CD4-positive, alpha-beta T cell treated with Interleukin-10 for 1 hour (primary cell): ENCODE data around the gene ITSN1.
"Not testable (repeated sequence)": the region's sequence is repeated elsewhere in the genome, so short reads cannot be mapped to it uniquely, and the experiment has no call there.

Experiments used
- DNase-seq: peaks from one replicate; pipeline ENCODE4 v3.0.0-alpha.2; 2020

The ITSN1 gene

GRCh38 chr21:33867868-33868267 lies 225.6 kb downstream of the ITSN1 start:
- not testable (repeated sequence) for DNase-seq

GRCh38 chr21:33869873-33870272 lies 227.6 kb downstream of the ITSN1 start:
- no peak for DNase-seq

GRCh38 chr21:33870768-33871167 lies 228.5 kb downstream of the ITSN1 start:
- no peak for DNase-seq

- DNase-seq: no peak
Observed at GRCh38 chr21:33871171-33871570, 228.9 kb downstream of the ITSN1 start.

GRCh38 chr21:33872881-33873515 lies 230.7 kb downstream of the ITSN1 start:
- no peak for DNase-seq

- no peak for DNase-seq
Observed at GRCh38 chr21:33874161-33874560, 231.9 kb downstream of the ITSN1 start.

GRCh38 chr21:33875026-33875695 lies 232.9 kb downstream of the ITSN1 start:
- no peak for DNase-seq

GRCh38 chr21:33878824-33879223 lies 236.5 kb downstream of the ITSN1 start:
- no peak for DNase-seq

GRCh38 chr21:33880626-33881025 lies 238.3 kb downstream of the ITSN1 start:
- no peak for DNase-seq

GRCh38 chr21:33881689-33882440 lies 239.6 kb downstream of the ITSN1 start:
- no peak for DNase-seq

GRCh38 chr21:33883118-33883517 lies 240.8 kb downstream of the ITSN1 start:
- no peak for DNase-seq

- no peak for DNase-seq
Observed at GRCh38 chr21:33884376-33885171, 242.3 kb downstream of the ITSN1 start.

- no peak for DNase-seq
Observed at GRCh38 chr21:33885172-33885514, 242.8 kb downstream of the ITSN1 start.

GRCh38 chr21:33886321-33886720 lies 244.0 kb downstream of the ITSN1 start:
- no peak for DNase-seq

GRCh38 chr21:33890187-33890586 lies 247.9 kb downstream of the ITSN1 start:
- no peak for DNase-seq

- no peak for DNase-seq
Observed at GRCh38 chr21:33892853-33893252, 250.6 kb downstream of the ITSN1 start.

GRCh38 chr21:33893917-33894316 lies 251.6 kb downstream of the ITSN1 start:
- DNase-seq: no peak

GRCh38 chr21:33894736-33895288 lies 252.5 kb downstream of the ITSN1 start:
- DNase-seq: peak; percentile 41

- no peak for DNase-seq
Observed at GRCh38 chr21:33895356-33895755, 253.1 kb downstream of the ITSN1 start.

- no peak for DNase-seq
Observed at GRCh38 chr21:33896691-33897090, 254.4 kb downstream of the ITSN1 start.

- DNase-seq: no peak
Observed at GRCh38 chr21:33897098-33897497, 254.8 kb downstream of the ITSN1 start.

GRCh38 chr21:33897739-33898138 lies 255.4 kb downstream of the ITSN1 start:
- no peak for DNase-seq

GRCh38 chr21:33898586-33898985 lies 256.3 kb downstream of the ITSN1 start:
- DNase-seq: no peak
